Thoracic aorta (tissue), 2 donors: ENCODE data around the gene LDLRAD4. TPM values are rescaled to one million over a fixed set of nuclear protein-coding genes. Genes with fewer than 3 reads are reported as not detected.

Source experiments
- ATAC-seq: fragments of 150-250 bp; one replicate; pipeline ENCODE4 v1.8.0; 2017; ENCODE audit warnings: low read depth; ENCODE audit not compliant: insufficient number of reproducible peaks, low FRiP score
- DNase-seq: peaks from one replicate; pipeline ENCODE4 v3.0.0-alpha.2; 2020; ENCODE audit warnings: low spot score
- H3K27ac ChIP-seq, 2 donors: fragments of 200-600 bp; sonication (generic); 1 replicate in 1 of 2; 2 replicates in 1 of 2; pipeline ENCODE4 v1.5.1; 2016; ENCODE audit warnings: mild to moderate bottlenecking in 2 of 2, moderate library complexity in 2 of 2
- H3K27me3 ChIP-seq: fragments of 200-600 bp; sonication (generic); replicated peaks from 2 replicates; pipeline ENCODE4 v1.6.0; 2016; ENCODE audit warnings: mild to moderate bottlenecking; ENCODE audit not compliant: insufficient read depth
- H3K36me3 ChIP-seq: fragments of 200-600 bp; sonication (generic); one replicate; pipeline ENCODE4 v1.5.1; 2016
- H3K4me1 ChIP-seq, 2 donors: fragments of 200-600 bp; sonication (generic); 1 replicate in 1 of 2; 2 replicates in 1 of 2; pipeline versions ENCODE4 v1.5.1 to v1.6.0; 2016; ENCODE audit warnings: low read depth in 2 of 2, mild to moderate bottlenecking in 1 of 2; ENCODE audit not compliant: control insufficient read depth in 1 of 2
- H3K4me3 ChIP-seq: fragments of 200-600 bp; sonication (generic); 2 replicates; pipeline ENCODE4 v1.5.1; 2016; ENCODE audit warnings: mild to moderate bottlenecking
- H3K9me3 ChIP-seq: fragments of 200-600 bp; sonication (generic); 2 replicates; pipeline ENCODE4 v1.5.1; 2016
- CTCF ChIP-seq: fragments of 200-600 bp; sonication (generic); IDR thresholded peaks from one replicate; pipeline ENCODE4 v1.5.1; 2019; ENCODE audit warnings: antibody characterized with exemption
- total RNA-seq, 2 donors: library from RNA; depleted of rRNA; stranded (reverse); fragments of >200 nt; gene quantifications; one replicate each; pipeline versions ENCODE4 v1.1.0 to v1.2.3, GENCODE V29; 2016

LDLRAD4 gene
- total RNA-seq, 2 donors from 2014 or later = 98.4 to 135 TPM

- peaks cover 3% of the 10 kb centered on the region for H3K36me3 ChIP-seq
- peaks cover 6 to 17% of the 10 kb centered on the region in 2 donors for H3K4me1 ChIP-seq
- ATAC-seq = no peak
- no peaks in the 10 kb centered on the region for H3K27me3 ChIP-seq
- no peaks in the 10 kb centered on the region for H3K9me3 ChIP-seq
- no peak overlapping the region for H3K27ac ChIP-seq
- no peak for TF ChIP-seq CTCF
- no peak for DNase-seq
- H3K4me3 ChIP-seq = no peak overlapping the region
Observed at GRCh38 chr18:13444430-13445240, 226.1 kb downstream of the LDLRAD4 start.

DNA sequence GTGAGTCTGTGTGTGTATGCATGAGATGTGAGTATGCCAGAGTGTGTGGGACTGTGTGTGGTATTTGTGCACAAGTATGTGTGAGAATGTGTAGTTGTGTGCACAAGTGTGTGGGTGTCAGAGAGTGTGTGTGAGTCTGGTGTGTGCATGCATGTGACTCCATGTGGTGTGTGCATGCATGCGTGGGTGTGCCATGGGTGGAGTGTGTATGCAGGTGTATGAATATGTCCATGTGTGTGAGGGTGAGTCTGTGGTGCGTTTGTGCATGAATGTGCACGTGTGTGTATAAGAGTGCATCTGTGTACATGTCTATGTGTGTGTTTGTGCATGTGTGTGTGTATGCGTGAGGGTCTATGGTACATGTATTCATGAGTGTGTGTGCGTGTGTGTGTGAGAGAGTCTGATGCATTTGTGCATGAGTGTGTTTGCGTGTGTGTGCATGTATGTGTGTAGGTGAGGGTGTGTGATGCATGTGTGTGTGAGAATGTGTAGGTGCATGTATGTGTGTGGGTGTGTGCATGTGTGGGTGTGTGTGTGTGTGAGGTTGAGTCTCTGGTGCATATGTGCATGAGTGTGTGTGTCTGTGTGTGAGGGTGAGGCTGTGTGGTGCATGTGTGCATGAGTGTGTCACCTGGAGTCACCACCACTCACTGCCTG is 226.8 kb downstream of the LDLRAD4 start:
- no peak for TF ChIP-seq CTCF

GRCh38 chr18:13446024-13446423 is 227.5 kb downstream of the LDLRAD4 start:
- TF ChIP-seq CTCF = no peak
- H3K4me3 ChIP-seq = no peak overlapping the region
- no peaks in the 10 kb centered on the region for H3K27me3 ChIP-seq
- DNase-seq = no peak
- ATAC-seq = no peak
- no peaks in the 10 kb centered on the region for H3K36me3 ChIP-seq
- H3K4me1 ChIP-seq = peaks cover 12 to 28% of the 10 kb centered on the region in 2 donors
- H3K27ac ChIP-seq = no peak overlapping the region
- H3K9me3 ChIP-seq = no peaks in the 10 kb centered on the region

More for the DNA sequence above, 226.8 kb downstream of the LDLRAD4 start:
- Histone ChIP-seq H3K27ac (no peak overlapping the region), H3K27me3 (no peaks in the 10 kb centered on the region), H3K9me3 (no peaks in the 10 kb centered on the region), H3K4me3 (no peak overlapping the region), H3K36me3 (peaks cover 3% of the 10 kb centered on the region), H3K4me1 (peaks cover 6 to 22% of the 10 kb centered on the region in 2 donors)
- ATAC-seq (no peak), DNase-seq (no peak)

- Histone ChIP-seq H3K4me3 (peak overlapping the region; percentile 59), H3K36me3 (no peaks in the 10 kb centered on the region), H3K4me1 (peaks cover 19 to 37% of the 10 kb centered on the region in 2 donors), H3K27ac (peak overlapping the region; percentile 14 to 70), H3K9me3 (no peaks in the 10 kb centered on the region), H3K27me3 (no peaks in the 10 kb centered on the region)
- ATAC-seq (no peak), DNase-seq (no peak)
- TF ChIP-seq CTCF = no peak
Observed at GRCh38 chr18:13446610-13447461, 228.3 kb downstream of the LDLRAD4 start.
